H1 (cell line): ENCODE results near the gene PHLPP1. TPM values are rescaled to one million over a fixed set of nuclear protein-coding genes. Genes with fewer than 3 reads are reported as not detected.

Experiments
- CTCF ChIA-PET: fragments of 300-600 bp; sonication (Branson Sonifier 250); formaldehyde crosslinking; loops from one replicate; lab custom pipeline; 2021; ENCODE audit not compliant: partially characterized antibody; lab: Charles Lee
- POLR2A ChIA-PET: fragments of 300-600 bp; sonication (Branson Sonifier 250); formaldehyde crosslinking; loops from one replicate; lab custom pipeline; 2021; ENCODE audit warnings: inconsistent platforms; ENCODE audit not compliant: partially characterized antibody; lab: Charles Lee
- DNase-seq, 2 experiments: peaks; one replicate each; pipeline versions ENCODE4 v3.0.0 to v3.0.0-alpha.2; 2010 to 2022; ENCODE audit warnings: low spot score in 2 of 2, low read depth in 1 of 2, mixed read lengths in 1 of 2
- FAIRE-seq: peaks from 2 replicates; lab custom pipeline; 2011; peaks lifted over from hg19 to GRCh38; lab: Jason Lieb, UNC
- H2AFZ ChIP-seq: 2 replicates; pipeline ENCODE4 v1.8.1; 2012; ENCODE audit warnings: low read length, inconsistent platforms
- H2AK5ac ChIP-seq: 2 replicates; pipeline ENCODE4 v1.6.1; 2013; ENCODE audit warnings: low read depth, low read length
- H2BK120ac ChIP-seq: replicated peaks from 2 replicates; pipeline ENCODE3; 2013; ENCODE audit warnings: low read depth, low read length, inconsistent platforms
- H2BK12ac ChIP-seq: 2 replicates; pipeline ENCODE4 v1.6.1; 2013; ENCODE audit warnings: low read depth, low read length
- H2BK15ac ChIP-seq: 2 replicates; pipeline ENCODE4 v1.6.1; 2013; ENCODE audit warnings: low read length
- H2BK20ac ChIP-seq: 2 replicates; pipeline ENCODE4 v1.6.1; 2013; ENCODE audit warnings: low read length
- H2BK5ac ChIP-seq: 2 replicates; pipeline ENCODE4 v1.6.1; 2013; ENCODE audit warnings: low read depth, low read length
- H3K14ac ChIP-seq: 2 replicates; pipeline ENCODE4 v1.6.1; 2013; ENCODE audit warnings: inconsistent platforms; ENCODE audit not compliant: insufficient read length
- H3K18ac ChIP-seq: 2 replicates; pipeline ENCODE4 v1.6.1; 2013; ENCODE audit warnings: low read length; ENCODE audit errors: extremely low read depth
- H3K23ac ChIP-seq: 2 replicates; pipeline ENCODE4 v1.6.1; 2013; ENCODE audit warnings: inconsistent platforms; ENCODE audit not compliant: insufficient read length
- H3K23me2 ChIP-seq: 2 replicates; pipeline ENCODE4 v1.6.1; 2013; ENCODE audit warnings: low read depth, low read length
- H3K27ac ChIP-seq: 2 replicates; pipeline ENCODE4 v1.6.1; 2011; ENCODE audit warnings: low read depth, low read length, inconsistent platforms
- H3K27me3 ChIP-seq, 4 experiments: replicated peaks in 1 of 4; 1 replicate in 1 of 4; 2 replicates in 3 of 4; pipeline versions ENCODE4 v1.6.1 to v1.8.1; 2011 to 2013; ENCODE audit warnings: low read length in 3 of 4, mild to moderate bottlenecking in 3 of 4, inconsistent platforms in 2 of 4, mixed read lengths in 2 of 4, moderate library complexity in 1 of 4; ENCODE audit not compliant: control insufficient read depth in 3 of 4, insufficient read depth in 3 of 4; ENCODE audit errors: extremely low read depth in 1 of 4
- H3K36me3 ChIP-seq, 4 experiments: 2 replicates each; pipeline versions ENCODE4 v1.6.1 to v1.8.1; 2011 to 2013; ENCODE audit warnings: mild to moderate bottlenecking in 4 of 4, low read length in 3 of 4, moderate library complexity in 2 of 4, control low read depth in 1 of 4, inconsistent platforms in 1 of 4; ENCODE audit not compliant: insufficient read depth in 4 of 4, control insufficient read depth in 2 of 4
- H3K4ac ChIP-seq: replicated peaks from 2 replicates; pipeline ENCODE3; 2013; ENCODE audit warnings: low read length, low read depth, mixed read lengths, inconsistent platforms; ENCODE audit not compliant: insufficient read length
- H3K4me1 ChIP-seq, 4 experiments: replicated peaks in 1 of 4; 1 replicate in 1 of 4; 2 replicates in 3 of 4; pipeline versions ENCODE4 v1.6.1 to v1.8.1; 2011 to 2013; ENCODE audit warnings: low read length in 3 of 4, inconsistent platforms in 2 of 4, mixed read lengths in 1 of 4; ENCODE audit not compliant: insufficient read depth in 4 of 4, control insufficient read depth in 3 of 4
- H3K4me2 ChIP-seq, 2 experiments: 2 replicates each; pipeline versions ENCODE4 v1.6.1 to v1.8.1; 2011 to 2013; ENCODE audit warnings: low read depth in 2 of 2, low read length in 2 of 2, control low read depth in 1 of 2, inconsistent platforms in 1 of 2, mild to moderate bottlenecking in 1 of 2; ENCODE audit not compliant: insufficient read depth in 1 of 2
- H3K4me3 ChIP-seq, 4 experiments: fragments of 200-600, 300-600 bp in 1 of 4; sonication (generic), shearing (Covaris generic), sonication (Bioruptor Twin) in 1 of 4; 2 replicates each; pipeline versions ENCODE4 v1.5.1 to v1.8.1; 2011 to 2016; ENCODE audit warnings: low read length in 4 of 4, low read depth in 3 of 4, control low read depth in 2 of 4, inconsistent platforms in 2 of 4, mild to moderate bottlenecking in 2 of 4, mixed read lengths in 1 of 4, moderate library complexity in 1 of 4; ENCODE audit not compliant: insufficient read depth in 2 of 4; ENCODE audit errors: extremely low read depth in 1 of 4
- H3K56ac ChIP-seq: replicated peaks from 2 replicates; pipeline ENCODE3; 2013; ENCODE audit warnings: low read depth, mild to moderate bottlenecking, mixed read lengths, low read length, inconsistent platforms; ENCODE audit not compliant: insufficient read length
- H3K79me1 ChIP-seq: 2 replicates; pipeline ENCODE4 v1.6.1; 2013; ENCODE audit warnings: low read depth, low read length, control low read depth
- H3K79me2 ChIP-seq, 2 experiments: 2 replicates each; pipeline versions ENCODE4 v1.6.1 to v1.8.1; 2012 to 2013; ENCODE audit warnings: low read length in 2 of 2, mild to moderate bottlenecking in 2 of 2, inconsistent platforms in 1 of 2; ENCODE audit not compliant: insufficient read depth in 2 of 2, control insufficient read depth in 1 of 2
- H3K9ac ChIP-seq, 4 experiments: replicated peaks in 1 of 4; 1 replicate in 1 of 4; 2 replicates in 3 of 4; pipeline versions ENCODE4 v1.6.1 to v1.8.1; 2011 to 2013; ENCODE audit warnings: low read depth in 3 of 4, low read length in 3 of 4, control low read depth in 2 of 4, mild to moderate bottlenecking in 2 of 4, moderate library complexity in 2 of 4, inconsistent platforms in 1 of 4; ENCODE audit errors: extremely low read depth in 1 of 4
- H3K9me3 ChIP-seq, 2 experiments: 2 replicates each; pipeline versions ENCODE4 v1.6.1 to v1.8.1; 2012 to 2013; ENCODE audit warnings: mild to moderate bottlenecking in 2 of 2, moderate library complexity in 2 of 2, control low read depth in 1 of 2, inconsistent platforms in 1 of 2, low read depth in 1 of 2, low read length in 1 of 2, mixed read lengths in 1 of 2; ENCODE audit not compliant: insufficient read depth in 2 of 2
- H4K20me1 ChIP-seq, 2 experiments: replicated peaks in 1 of 2; 2 replicates each; pipeline versions ENCODE3 to v1.8.1; 2011 to 2013; ENCODE audit warnings: inconsistent platforms in 2 of 2, low read length in 2 of 2, mild to moderate bottlenecking in 1 of 2; ENCODE audit not compliant: insufficient read depth in 2 of 2, control insufficient read depth in 1 of 2
- H4K5ac ChIP-seq: 2 replicates; pipeline ENCODE4 v1.6.1; 2013; ENCODE audit warnings: low read length, low read depth, mixed read lengths, inconsistent platforms; ENCODE audit not compliant: insufficient read length
- H4K8ac ChIP-seq: 2 replicates; pipeline ENCODE4 v1.8.0; 2013; ENCODE audit warnings: mild to moderate bottlenecking, moderate library complexity, low read length, inconsistent platforms; ENCODE audit not compliant: insufficient read depth; ENCODE audit errors: extremely low read depth
- H4K91ac ChIP-seq: replicated peaks from 2 replicates; pipeline ENCODE3; 2013; ENCODE audit warnings: low read length, mixed read lengths, inconsistent platforms; ENCODE audit not compliant: insufficient read length
- ASH2L ChIP-seq: fragments of 200-600, 300-600 bp; sonication (generic); IDR thresholded peaks from one replicate; pipeline ENCODE4 v1.7.1; 2017; ENCODE audit warnings: low read length
- TAF1 ChIP-seq: IDR thresholded peaks from 2 replicates; pipeline ENCODE4 v1.6.1; 2011; ENCODE audit warnings: mild to moderate bottlenecking, low read depth, low read length
- WGBS, 2 experiments: shearing (Covaris generic) in 1 of 2; methylation state at CpG; one replicate each; pipeline versions ENCODE4 v1.1.6 to v1.1.7; 2013 to 2015; ENCODE audit warnings: low lambda C conversion rate in 2 of 2, mixed read lengths in 2 of 2, inconsistent platforms in 1 of 2, low coverage in 1 of 2, missing lambda C conversion rate in 1 of 2; ENCODE audit not compliant: insufficient replicate concordance in 2 of 2, insufficient coverage in 1 of 2, insufficient read length in 1 of 2; ENCODE audit errors: extremely low coverage in 1 of 2, missing lambda C conversion rate in 1 of 2; 5-methylcytosine and 5-hydroxymethylcytosine counted together
- polyA plus RNA-seq, 7 experiments: library from polyadenylated mRNA; depleted of rRNA in 3 of 7; stranded (reverse) in 5 of 7; unstranded in 2 of 7; fragments of >200 nt in 5 of 7; fragments of 200-250 nt in 2 of 7; gene quantifications; 1 replicate in 5 of 7; 2 replicates in 1 of 7; 4 replicates in 1 of 7; pipeline versions ENCODE4 v1.2.1 to v1.2.3, GENCODE V29; 2011 to 2013; ENCODE audit warnings: missing spikeins in 2 of 7, mixed read lengths in 2 of 7
- total RNA-seq: library from RNA; stranded (reverse); fragmentation: NEBNext Ultra II Directional; extraction: Animal tissue kit (Norgen Biotek cat#: 25700); gene quantifications from 2 replicates; pipeline ENCODE4 v1.2.1, GENCODE V29; 2021
- TF ChIP-seq, protein P1 (sequence below): IDR thresholded peaks from 2 replicates; pipeline ENCODE4 v1.6.1; 2011; ENCODE audit warnings: low read depth, mild to moderate bottlenecking, low read length; ENCODE audit not compliant: insufficient read depth

PHLPP1 gene
- total and polyA plus RNA-seq, 2 of the 8 experiments (the other 6 are each of a cell fraction or from before 2014, with no cell fraction given), result 28.0 to 66.3 TPM

- H3K9me3 ChIP-seq, result no peaks in the 10 kb centered on the region
- H4K5ac ChIP-seq, result no peak overlapping the region
- ChIA-PET CTCF (interaction anchor here (0.6 to 3.6 kb wide), 6 partner anchors 14 to 45 kb away, joined by 3 to 10 read pairs (median 3); partner anchors contain the start of gene PHLPP1), POLR2A (interaction anchor here (0.8 to 3.0 kb wide), 7 partner anchors 8 to 45 kb away, joined by 3 to 15 read pairs (median 3); partner anchors contain the start of gene PHLPP1)
- H3K14ac ChIP-seq, result no peak overlapping the region
- peak overlapping the region; percentile 17; the same call in 1 of the 2 replicates for H2AK5ac ChIP-seq
- peaks cover 5% of the 10 kb centered on the region for H3K79me1 ChIP-seq
- peak overlapping the region; percentile 18 for H2BK120ac ChIP-seq
- WGBS, 2 experiments, result 28% methylated on average over 5 of the region's 5 CpGs; no CpG with 5 or more reads in 1 of the 2 experiments
- no peaks in the 10 kb centered on the region for H3K23me2 ChIP-seq
- peak overlapping the region; percentile 72 for H2BK5ac ChIP-seq
- H2BK15ac ChIP-seq, result no peak overlapping the region
- no peak overlapping the region for H4K8ac ChIP-seq
- peak overlapping the region; percentile 94 for H2BK12ac ChIP-seq
- no peaks in the 10 kb centered on the region for H3K27me3 ChIP-seq
- peak overlapping the region; percentile 36 to 55 for H3K4me2 ChIP-seq
- FAIRE-seq, result peak; percentile 75
- H3K18ac ChIP-seq, result peak overlapping the region; percentile 84
- TF ChIP-seq, protein P1, sequence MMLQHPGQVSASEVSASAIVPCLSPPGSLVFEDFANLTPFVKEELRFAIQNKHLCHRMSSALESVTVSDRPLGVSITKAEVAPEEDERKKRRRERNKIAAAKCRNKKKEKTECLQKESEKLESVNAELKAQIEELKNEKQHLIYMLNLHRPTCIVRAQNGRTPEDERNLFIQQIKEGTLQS, result no peak
- TF ChIP-seq ASH2L (peak; percentile 59), TAF1 (peak; percentile 37; the same call in 1 of the 2 replicates)
- TF ChIP-seq, all 59 proteins: peak for 2
- peak overlapping the region in 1 of 4 experiments; percentile 41; a peak in 2 of 7 replicates for H3K9ac ChIP-seq
- no peaks in the 10 kb centered on the region for H3K36me3 ChIP-seq
- peak overlapping the region; percentile 51 for H4K91ac ChIP-seq
- no peak overlapping the region for H3K56ac ChIP-seq
- DNase-seq, result no peak
- no peak overlapping the region for H3K23ac ChIP-seq
- peak overlapping the region; percentile 64 for H3K4ac ChIP-seq
- H3K4me3 ChIP-seq, result peak overlapping the region in 2 of 4 experiments; percentile 11 to 45; a peak in 3 of 8 replicates
- peak overlapping the region; percentile 78 for H3K27ac ChIP-seq
- peaks cover 5 to 98% of the 10 kb centered on the region in 2 experiments; a peak in 3 of 4 replicates for H3K79me2 ChIP-seq
- H2BK20ac ChIP-seq, result peak overlapping the region; percentile 73; the same call in 1 of the 2 replicates
- peaks cover 7 to 37% (median 31%) of the 10 kb centered on the region in 4 experiments for H3K4me1 ChIP-seq
- H4K20me1 ChIP-seq, result peaks cover 1 to 2% of the 10 kb centered on the region in 2 experiments
- H2AFZ ChIP-seq, result no peak overlapping the region
These were observed 45.0 kb downstream of the PHLPP1 start for GRCh38 chr18:62760403-62760734.
